HG03565 (cell line): ENCODE results near the gene SDC3.

Experiments used
- ATAC-seq: cut with Tn5 transposase; IDR thresholded peaks from one replicate; pipeline ENCODE4 v1.9.1; 2021; ENCODE audit warnings: mild to moderate bottlenecking, moderate library complexity; ENCODE audit not compliant: unreplicated experiment

SDC3 gene

DNA sequence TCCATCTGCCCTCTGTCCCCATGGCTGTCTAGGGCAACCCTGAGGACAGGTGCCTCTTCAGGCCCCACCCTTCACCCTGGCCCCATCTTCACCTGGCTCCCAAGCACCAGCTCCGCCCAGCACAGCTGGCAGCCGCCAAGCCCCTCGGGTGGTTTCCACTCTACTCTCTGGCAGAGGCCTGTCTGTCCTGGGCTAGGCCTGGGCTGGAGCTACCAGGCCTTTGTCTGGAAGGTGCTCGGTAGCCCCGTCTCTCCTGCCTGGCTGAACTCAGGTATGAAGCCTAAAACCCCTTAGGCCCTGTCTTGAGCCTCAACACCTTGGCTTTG is 17.4 kb downstream of the SDC3 start:
- ATAC-seq, result no peak

DNA sequence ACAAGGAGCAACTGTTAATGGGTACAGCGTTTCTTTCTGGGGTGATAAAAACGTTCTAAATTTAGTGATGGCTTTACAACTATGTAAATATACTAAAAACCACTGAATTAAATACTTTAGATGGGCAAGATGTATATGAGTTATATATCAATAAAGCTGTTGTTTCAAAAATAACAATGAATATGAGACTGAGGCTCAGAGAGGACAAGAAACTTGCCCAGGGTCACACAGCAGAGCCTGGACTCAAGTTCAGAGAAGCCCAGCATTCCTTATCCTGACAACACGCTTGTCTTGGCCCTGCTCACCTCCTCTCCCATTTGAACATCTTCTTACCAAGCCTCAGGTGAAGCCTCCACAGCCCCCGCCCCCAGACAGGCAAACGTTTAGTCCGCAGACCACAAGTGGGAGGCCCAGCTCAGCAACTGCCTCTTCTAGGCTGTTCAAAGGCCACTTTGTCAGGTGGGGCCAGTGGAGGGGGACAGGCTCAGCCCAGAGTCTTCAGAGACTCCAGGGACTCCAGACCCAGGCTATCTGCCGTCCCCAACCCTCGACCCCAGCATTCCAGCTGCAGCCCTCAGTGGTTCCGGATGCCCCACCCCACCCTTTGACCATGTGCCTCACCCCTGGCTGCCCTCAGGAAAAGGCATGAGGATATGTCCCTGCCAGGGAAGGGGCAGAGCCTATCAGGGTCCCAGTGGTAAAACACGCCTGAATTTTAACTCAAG is 17.9 kb downstream of the SDC3 start:
- ATAC-seq, result no peak

DNA sequence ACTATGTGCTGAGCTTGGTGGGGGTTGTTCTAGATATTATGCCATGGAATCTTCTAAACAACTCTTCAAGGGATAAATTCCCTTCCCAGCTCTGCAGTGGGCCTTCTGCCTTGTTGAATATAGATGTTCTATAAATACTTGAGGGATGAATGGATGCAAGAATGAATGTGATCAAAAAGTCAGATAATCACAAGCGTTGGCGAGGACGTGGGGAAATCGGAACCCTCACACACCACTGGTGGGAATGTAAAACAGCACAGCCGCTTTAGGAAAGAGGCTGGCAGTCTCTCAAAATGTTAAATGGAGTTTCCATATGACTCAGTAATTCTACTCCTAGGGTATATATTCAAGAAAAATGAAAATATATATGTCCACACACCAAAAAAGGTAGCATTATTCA is 19.0 kb downstream of the SDC3 start:
- ATAC-seq, result no peak

DNA sequence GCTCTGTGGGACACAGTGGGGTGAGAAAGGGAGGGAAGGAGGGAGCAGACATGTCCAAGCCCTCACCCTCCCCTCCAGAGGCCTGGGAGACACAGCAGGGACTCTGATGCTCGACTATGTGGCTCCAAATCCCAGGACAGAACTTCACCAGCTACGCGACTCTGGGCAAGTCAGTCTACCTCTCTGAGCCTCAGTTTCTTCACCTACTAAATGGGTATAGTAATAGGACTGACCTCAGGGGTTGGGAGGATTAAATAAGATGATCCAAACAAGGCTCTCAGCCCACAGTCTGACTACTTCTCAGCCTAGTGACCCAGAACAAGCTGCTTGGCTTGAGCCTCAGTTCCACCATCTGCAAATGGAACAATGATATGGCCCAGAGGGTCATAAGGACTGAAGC is 19.6 kb downstream of the SDC3 start:
- no peak for ATAC-seq

DNA sequence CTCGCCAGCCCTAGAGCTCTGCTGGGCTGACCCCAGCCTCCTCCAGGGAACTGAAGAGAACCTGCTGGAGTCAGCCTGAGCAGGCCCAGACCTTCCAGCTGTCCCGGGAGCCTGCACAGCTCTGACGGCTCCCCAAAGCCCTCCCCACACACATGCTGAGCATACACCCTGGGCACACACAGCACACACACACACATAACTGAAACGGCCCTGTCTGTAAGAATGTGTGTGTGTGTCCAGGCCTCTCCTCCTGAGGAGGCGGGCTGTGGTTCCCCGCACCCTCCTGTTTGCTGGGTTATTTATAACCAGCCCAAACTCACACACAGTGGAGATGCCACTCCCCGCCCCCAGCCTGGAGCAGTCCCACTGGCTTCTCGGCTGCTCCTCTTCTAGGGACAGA is 20.2 kb downstream of the SDC3 start:
- ATAC-seq, result no peak

DNA sequence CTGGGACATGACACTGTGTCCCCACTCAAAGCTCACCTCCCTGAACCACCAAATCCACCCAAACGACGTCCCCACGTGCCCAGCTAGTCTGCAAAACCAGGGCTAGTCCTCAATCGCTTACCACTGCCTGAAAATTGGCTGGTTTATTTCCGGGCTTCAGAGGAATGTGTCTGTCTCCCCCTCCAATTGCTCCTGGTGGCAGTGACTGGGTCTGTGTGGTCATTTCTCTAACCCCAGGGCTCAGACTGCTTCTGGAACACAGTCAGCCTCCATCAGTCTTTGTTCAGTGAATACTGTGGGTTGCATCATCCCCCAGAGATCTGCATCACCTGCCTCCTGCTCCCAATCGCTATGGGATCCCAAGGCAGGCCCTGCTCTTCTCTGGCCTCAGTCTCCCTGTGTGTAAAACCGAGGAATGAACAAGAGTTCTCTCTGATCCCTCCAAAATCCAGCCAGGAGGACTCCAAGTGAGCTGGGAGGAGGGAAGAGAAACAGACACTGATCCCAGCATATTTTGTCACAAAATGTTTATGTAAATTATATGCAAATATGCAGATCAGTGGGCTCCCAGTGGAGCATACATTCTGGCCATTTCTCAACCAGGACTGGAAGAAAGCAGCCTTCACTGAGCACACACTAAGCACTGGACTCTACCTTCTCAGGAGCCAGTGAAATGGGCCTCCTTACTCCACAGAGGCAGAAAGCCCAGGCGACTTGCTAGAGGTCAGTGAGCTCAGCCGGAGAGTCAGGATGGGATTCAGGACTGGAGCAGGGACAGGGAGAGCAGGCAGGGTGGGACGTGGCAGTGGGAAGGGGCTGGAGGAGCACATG is 20.9 kb downstream of the SDC3 start:
- no peak for ATAC-seq

DNA sequence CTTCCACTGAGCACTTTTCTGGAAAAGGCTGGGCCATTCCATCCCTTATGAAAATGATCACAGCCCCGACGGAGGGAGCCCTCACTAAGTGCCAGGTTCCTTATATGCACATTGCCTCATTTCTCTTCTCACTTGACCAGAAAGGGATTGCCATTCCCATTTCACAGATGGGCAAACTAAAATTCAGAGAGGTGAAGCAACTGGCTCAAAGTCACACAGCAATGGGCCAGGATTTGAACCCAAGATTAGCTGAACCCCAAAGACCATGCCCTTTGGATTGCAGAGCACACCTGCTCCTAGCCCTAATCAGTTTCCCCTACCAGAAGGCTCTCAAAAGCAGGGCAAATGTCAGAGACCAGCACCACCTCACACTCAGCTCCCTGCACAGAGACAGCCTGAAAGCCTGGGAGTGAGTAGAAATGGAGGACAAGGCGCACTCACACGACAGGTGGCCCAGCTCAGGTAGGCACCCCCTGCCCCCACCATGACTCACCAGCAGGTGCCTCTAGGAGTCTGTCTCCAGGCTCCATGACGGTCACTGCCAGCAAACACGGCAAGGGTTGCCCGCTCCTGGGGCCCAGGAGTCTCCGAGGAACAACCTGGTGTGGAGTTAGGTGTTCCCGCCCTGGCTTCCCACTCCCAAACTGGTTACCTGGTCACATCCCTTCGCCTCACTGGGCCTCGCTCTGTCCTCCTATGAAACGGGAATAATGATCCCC is 21.7 kb downstream of the SDC3 start:
- ATAC-seq, result no peak

DNA sequence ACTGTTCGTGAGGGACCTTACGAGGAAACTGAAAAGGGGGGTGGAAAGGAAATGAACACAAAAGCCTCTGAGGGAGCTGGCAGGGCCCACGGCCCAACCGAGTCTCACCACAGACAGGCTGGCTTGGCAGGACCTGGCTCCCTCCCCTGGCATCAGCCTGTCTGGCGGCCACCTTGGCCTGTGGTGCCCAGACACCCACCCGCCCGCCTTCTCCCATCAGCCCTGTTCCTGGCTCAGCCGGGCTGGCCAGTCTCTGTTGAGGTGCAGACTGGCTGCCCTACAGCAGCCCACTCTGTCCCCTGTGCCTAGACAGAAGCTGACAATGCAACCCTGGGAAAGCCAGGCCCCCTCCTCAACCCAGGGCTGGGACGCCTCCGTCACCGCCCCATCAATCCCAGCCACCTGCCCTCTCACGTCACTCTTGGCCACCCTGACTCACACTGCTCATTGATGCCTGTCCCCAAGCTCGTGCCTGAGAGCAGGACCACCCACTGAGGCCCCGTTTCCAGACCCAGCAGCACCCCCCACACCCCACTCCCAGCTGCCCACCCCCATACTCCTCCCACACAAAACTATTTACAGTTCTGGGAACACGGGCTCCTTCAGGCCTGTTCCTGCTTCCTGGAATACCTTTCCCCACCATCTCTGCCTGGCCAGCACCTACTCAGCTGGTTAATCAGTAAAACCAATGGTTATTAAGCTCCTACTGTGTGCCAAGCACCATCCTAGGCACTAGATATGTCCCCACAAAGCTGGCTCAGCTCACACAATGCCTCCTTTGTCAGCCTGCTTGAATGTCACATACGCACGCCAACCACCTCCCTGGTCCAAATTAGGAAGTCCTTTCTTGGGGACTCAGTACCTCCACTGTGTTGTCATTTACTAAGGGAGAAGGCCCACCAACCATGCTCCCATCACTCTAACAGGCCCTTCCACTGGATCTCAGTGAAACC is 22.7 kb downstream of the SDC3 start:
- no peak for ATAC-seq

DNA sequence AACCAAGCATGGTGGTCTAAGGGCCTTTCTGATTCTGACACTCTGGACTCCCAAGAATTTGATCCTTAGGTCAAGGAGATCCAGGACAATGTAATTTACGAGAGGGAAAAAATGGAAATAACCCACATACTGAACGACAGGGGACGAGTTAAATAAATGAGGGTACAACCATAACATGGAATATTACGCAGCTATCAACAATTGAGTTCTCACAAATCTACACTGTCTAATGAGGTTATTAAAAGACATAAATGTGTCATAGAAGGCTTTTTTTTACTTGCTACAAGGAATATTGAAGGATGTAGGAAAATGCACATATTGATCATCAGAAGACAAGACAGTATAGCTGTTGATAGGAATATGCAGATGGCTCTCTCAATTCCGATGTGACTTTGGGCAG is 23.8 kb downstream of the SDC3 start:
- no peak for ATAC-seq

DNA sequence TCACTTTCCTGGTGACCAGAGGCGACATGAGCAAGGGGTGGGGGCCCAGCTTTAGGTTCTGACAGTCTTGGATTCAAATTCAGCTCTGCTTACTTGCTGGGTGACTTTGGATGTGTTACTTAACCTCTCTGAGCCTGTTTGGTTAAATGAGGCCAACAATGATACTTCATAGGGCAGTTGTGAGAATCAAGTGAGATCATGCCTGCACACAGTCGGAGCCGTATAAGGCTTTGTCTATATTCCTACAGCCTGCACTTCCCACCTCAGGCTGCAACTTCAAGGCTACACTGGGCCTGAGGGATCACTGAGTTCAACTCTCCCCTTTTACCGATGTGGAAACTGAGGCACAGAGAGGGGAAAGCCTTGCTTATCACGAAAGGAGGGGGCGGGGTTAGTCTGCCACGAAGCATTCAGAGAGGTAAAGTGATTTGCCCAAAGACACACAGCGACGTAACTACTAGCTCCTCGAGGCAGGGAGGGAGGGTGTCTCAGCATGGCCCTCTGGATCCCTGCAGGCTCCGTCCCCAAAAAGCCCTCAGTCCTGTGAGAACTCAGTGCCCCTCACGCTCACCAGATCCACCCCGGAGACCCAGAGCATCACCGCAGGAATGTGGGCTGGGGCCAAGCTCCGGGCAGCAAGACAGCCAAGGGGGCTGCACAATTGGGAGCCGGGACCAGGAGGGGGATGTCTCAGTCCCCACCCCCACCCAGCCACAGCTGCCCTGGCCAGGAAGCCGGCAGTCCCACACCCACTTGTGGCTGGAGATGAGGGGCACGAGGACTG is 25.0 kb downstream of the SDC3 start:
- ATAC-seq, result no peak

DNA sequence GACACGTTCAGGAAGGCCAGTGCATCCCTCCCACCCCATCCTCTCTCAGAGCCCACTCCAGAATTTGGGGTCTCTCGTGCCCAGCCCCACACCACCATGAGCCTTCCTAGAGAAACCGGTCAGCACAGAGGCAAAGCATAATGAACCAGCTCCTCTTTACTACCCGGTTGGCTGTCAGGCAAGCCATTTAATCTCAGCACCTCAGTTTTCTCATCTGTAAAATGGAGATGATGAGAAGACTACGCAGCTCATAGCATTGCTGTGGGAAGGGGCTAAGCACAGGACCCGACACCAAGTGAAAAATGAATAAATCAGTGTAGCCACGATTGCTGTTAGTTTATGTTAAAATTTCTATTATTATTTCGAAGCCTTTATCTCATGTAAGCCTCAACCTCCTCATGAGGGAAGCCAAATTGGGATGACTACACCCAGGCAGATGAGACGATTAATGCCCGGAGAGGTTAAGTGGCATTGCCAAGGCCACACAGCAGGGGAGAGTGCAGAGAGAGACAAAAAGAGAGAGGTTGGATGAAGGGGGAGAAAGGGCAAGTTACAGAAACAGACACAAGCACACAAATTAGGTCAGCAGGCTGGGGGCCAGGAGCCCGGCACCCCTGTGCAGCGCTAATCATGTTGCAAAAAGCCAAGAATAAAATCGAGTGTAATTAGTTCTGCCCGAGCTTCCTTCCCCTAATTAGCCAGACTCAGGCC is 25.7 kb downstream of the SDC3 start:
- ATAC-seq, result no peak

DNA sequence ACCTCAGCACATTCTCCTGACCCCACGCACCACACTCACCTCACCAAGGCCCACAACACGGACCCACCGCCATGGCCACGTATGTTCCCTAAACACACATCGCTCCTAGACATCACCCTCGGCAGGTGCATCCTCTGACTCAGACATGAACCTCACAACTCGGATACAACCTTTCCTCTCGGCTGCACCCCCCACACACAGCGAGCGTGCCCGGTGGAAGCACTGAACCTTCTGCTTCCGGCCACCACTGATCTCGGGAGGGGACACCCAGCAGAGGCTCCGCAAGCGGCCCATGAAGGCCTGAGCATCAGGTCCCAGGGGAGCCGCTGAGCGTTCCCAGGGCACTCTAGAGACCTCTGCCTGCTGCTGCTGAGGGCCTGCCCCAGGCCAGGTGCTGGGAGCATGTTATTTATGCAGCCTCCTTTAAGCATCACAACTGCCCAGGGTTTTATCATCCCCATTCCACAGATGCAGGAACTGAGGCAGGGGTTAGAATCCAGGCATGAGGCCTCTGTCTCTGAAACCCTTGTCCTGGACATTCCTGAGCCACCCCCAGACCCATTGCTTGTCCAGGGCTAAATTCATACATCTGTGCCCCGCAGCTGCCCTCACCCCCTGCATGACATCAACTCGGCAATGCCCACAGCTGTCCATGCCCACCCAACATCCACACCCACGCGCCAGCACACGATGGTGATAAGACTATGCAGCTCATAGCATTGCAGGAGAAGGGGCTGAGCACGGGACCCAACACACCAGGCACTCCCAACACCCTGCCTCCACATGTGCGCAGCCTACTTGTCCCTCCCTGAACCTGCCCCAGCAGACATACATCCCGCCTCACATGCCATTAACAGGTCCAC is 27.0 kb downstream of the SDC3 start:
- peak; percentile 70 for ATAC-seq

DNA sequence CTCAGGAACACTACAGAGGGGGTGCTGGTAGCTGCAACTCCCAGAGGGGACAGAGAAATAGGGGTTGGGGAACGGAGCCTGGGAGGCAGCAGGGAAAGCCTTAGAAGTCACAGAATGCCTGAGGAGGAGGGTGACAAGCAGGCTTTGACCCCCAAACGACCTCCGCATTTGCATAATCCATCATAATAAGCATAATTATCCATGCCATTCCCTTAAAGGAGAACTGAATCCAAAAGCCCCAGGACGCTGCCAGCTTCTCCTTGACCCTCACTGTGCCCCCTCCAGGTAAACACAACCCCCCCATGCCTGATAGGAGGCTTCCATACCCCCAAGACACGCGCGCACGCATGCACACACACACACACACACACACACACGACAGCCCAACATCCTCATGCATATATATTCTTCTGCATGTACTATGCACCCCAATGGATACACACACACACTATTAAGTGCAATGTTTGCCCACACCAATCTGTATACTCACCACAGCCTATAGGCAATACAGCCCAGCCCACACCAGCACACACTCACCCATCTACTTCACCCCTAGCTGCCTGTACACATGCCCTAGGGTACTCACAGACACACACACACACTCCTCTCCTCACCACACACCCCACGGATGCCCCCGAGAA is 27.8 kb downstream of the SDC3 start:
- ATAC-seq, result no peak

DNA sequence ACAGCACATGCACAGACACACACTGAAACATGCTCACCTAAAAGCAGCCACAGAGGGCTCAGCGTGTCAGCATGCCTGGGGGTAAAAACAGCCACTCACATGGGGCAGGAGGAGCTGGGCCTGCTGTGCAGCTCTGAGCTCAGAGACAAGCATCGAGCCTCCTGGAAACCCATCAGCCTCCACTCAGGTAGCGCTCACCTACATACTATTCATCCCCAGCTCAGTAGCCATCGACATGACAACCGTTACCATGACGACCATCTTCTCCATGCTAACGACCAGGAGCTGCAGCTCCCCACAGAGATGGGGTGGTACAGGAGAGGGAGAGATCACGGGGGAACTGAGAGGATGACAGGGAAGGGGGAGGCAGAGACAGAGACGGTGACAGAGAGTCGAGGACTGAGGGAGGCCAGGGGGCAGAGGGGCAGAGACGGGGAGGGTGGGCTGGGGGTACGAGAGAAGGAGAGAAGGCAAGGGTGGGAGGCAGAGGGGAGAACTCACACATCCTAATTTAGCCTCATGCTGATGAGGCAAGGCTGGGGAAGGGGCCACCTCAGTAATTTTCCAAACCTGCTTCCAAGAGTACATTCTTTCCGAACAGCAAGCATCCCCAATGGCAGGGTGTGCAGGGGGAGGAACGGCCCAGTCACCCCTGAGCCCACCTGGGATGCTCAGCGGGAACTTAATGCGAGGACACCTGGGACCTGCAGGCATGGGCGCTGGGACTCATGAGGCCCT is 28.4 kb downstream of the SDC3 start:
- ATAC-seq, result no peak

DNA sequence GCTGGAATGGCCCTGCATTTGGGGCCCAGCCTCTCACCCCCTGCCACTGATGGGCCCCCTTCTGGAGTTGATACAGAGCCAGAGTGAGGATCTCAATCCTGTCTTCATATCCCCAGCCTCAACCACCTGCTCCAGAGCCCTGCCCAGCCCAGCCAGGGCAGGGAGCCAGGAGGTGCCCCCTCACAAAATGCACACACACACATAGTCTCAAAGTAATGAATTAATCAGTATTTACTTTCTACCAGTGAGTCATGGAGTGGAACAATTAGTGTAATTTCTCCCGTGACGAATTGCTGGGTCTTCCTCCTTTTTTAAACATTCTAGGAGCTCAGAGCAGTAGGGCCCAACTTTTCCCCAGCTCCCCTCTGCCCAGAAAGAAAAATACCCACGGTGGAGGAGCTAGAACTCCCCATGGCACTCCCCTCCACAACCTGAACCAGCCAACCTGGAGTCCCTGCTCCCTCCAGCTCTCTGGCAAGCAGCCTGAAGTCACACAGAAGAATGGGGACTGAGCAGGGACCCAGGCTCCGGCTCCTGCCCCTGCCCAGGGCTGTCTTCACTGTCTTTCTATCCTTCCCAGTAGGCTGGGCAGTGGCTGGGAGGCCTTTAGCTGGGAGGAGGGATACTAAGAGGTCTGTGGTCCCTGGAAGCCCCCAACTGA is 29.3 kb downstream of the SDC3 start:
- no peak for ATAC-seq

DNA sequence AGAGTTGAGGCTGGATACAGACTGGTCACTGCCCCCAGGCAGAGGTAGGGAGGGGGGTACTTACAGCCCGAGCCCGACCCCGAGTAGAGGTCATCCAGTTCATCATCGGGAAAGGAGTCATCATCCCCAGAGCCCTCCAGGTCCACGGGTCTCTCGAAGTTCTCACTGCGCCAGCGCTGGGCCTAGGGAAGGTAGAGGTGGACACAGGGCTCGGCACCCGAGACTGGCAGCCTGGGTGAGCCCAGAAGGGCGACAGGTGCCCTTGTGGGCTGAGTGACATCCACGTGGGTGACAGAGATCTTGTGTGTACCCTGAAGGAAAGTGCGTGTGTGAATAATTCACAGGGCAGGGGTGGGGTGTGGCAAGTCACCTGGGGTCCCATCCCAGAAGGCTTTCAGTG is 30.0 kb downstream of the SDC3 start:
- no peak for ATAC-seq

DNA sequence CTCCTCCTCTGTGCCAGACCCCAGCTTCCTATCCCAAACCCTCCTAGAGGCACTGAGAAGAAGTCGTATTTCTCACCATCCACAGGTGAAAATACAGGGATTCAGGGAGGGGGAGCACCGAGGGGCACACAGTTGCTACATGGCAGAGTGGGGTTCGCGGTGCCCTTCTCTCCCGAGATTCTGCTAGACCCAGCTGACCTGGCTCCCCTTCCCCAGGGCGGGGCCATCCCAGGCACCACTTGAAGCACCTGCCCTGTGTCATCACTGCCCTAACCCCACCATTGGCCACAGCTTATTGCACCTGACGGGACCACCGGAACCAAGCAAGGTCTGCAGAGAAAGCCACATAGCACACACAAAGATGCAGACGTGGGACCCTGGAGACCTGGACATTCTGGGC is 30.5 kb downstream of the SDC3 start:
- no peak for ATAC-seq
